Transverse colon (tissue), 4 donors: ENCODE measurements around the gene ENDOV.

Source experiments
- CTCF ChIP-seq, 5 experiments: fragments of 200-600 bp in 3 of 5; fragments of 450-650 bp in 2 of 5; sonication (generic) in 3 of 5; IDR thresholded peaks; 1 replicate in 2 of 5; 2 replicates in 3 of 5; pipeline ENCODE4 v1.5.1; 2016 to 2017; ENCODE audit warnings: antibody characterized with exemption in 5 of 5, inconsistent platforms in 3 of 5, mild to moderate bottlenecking in 2 of 5, moderate library complexity in 1 of 5
- EP300 ChIP-seq: sonication (generic); formaldehyde crosslinking; IDR thresholded peaks from one replicate; pipeline ENCODE4 v1.6.1; 2017; ENCODE audit warnings: antibody characterized with exemption, low read depth
- POLR2A ChIP-seq: fragments of 450-650 bp; IDR thresholded peaks from one replicate; pipeline ENCODE4 v1.6.1; 2016; ENCODE audit warnings: antibody characterized with exemption, mild to moderate bottlenecking, moderate library complexity
- POLR2AphosphoS5 ChIP-seq, 3 donors: sonication (generic); formaldehyde crosslinking; IDR thresholded peaks; one replicate each; pipeline ENCODE4 v1.6.1; 2016; ENCODE audit warnings: antibody characterized with exemption in 3 of 3

GRCh38 chr17:80463784-80464400, 48.9 kb downstream of the ENDOV start:
- TF ChIP-seq CTCF (IDR thresholded peaks at IDR 0.05): no peak
- no peak for TF ChIP-seq POLR2AphosphoS5 (IDR thresholded peaks at IDR 0.05)
- no peak for TF ChIP-seq EP300
- TF ChIP-seq POLR2A: no peak
